GM18861 (cell line): Measurements from ENCODE around the gene OR5C1.
"Not testable (repeated sequence)": the region's sequence is repeated elsewhere in the genome, so short reads cannot be mapped to it uniquely, and the experiment has no call there.

Experiments used
- ATAC-seq: cut with Tn5 transposase; IDR thresholded peaks from one replicate; pipeline ENCODE4 v1.9.1; 2021; ENCODE audit not compliant: unreplicated experiment

Gene OR5C1

GRCh38 chr9:122788831-122789230 lies at the start of gene OR5C1:
OR5C1 (plus strand) TSS chr9:122788933; CDS start chr9:122788933, 0 bp downstream.
- no peak for ATAC-seq

GRCh38 chr9:122742003-122742402 lies 46.7 kb upstream of the OR5C1 start, which contains the start of gene OR1L6:
OR1L6 (plus strand) TSS chr9:122742303; CDS start chr9:122749848, 7,545 bp downstream.
- ATAC-seq = no peak

- no peak for ATAC-seq
Measured at GRCh38 chr9:122754825-122755224, 33.9 kb upstream of the OR5C1 start.

GRCh38 chr9:122767817-122768216 lies 20.9 kb upstream of the OR5C1 start:
- no peak for ATAC-seq

- ATAC-seq = no peak
Measured at GRCh38 chr9:122777052-122777451, 11.7 kb upstream of the OR5C1 start.

GRCh38 chr9:122777935-122778627 lies 10.7 kb upstream of the OR5C1 start:
- no peak for ATAC-seq

- ATAC-seq = no peak
Measured at GRCh38 chr9:122779181-122779580, 9.6 kb upstream of the OR5C1 start.

- ATAC-seq = no peak
Measured at GRCh38 chr9:122780026-122780425, 8.7 kb upstream of the OR5C1 start.

- ATAC-seq = no peak
Measured at GRCh38 chr9:122781671-122782070, 7.1 kb upstream of the OR5C1 start.

- no peak for ATAC-seq
Measured at GRCh38 chr9:122785269-122785668, 3.5 kb upstream of the OR5C1 start.

- ATAC-seq = no peak
Measured at GRCh38 chr9:122786338-122786737, 2.4 kb upstream of the OR5C1 start.

GRCh38 chr9:122789256-122790046 lies 718 bp downstream of the OR5C1 start:
- ATAC-seq = no peak

- ATAC-seq = no peak
Measured at GRCh38 chr9:122791872-122792669, 3.3 kb downstream of the OR5C1 start.

- no peak for ATAC-seq
Measured at GRCh38 chr9:122797316-122798063, 8.8 kb downstream of the OR5C1 start.

- ATAC-seq = no peak
Measured at GRCh38 chr9:122800066-122801060, 11.6 kb downstream of the OR5C1 start, which contains the start of gene OR1K1. OR1K1 (plus strand) TSS chr9:122800123; CDS start chr9:122800123, 0 bp downstream.

GRCh38 chr9:122806661-122807060 lies 17.9 kb downstream of the OR5C1 start:
- no peak for ATAC-seq

- no peak for ATAC-seq
Measured at GRCh38 chr9:122807271-122807900, 18.7 kb downstream of the OR5C1 start.

GRCh38 chr9:122808141-122808540 lies 19.4 kb downstream of the OR5C1 start:
- ATAC-seq = no peak

- ATAC-seq = not testable (repeated sequence)
Measured at GRCh38 chr9:122809261-122809660, 20.5 kb downstream of the OR5C1 start.
